Measurements from ENCODE around the gene OR2A14.
"Not testable (repeated sequence)": the region's sequence is repeated elsewhere in the genome, so short reads cannot be mapped to it uniquely, and the experiment has no call there.

OR2A14 gene

DNA sequence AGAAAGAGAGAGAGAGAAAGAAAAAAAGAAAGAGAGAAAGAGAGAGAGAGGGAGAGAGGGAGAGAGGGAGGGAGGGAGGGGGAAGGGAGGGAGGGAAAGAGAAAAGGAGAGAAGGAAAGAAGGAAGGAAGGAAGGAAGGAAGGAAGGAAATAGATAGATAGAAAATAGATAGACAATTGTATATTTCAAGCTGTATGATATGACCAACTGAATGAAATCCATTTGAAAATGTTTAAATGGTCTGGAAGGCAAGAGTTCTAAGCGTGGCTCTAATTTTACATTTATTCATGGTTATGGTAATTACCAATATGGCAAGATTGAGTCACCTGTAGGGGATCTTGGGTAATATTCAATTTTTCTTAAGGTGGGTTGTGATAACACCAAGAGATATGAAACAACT is 35.9 kb downstream of the OR2A14 start:
- DNase-seq = no peak

DNA sequence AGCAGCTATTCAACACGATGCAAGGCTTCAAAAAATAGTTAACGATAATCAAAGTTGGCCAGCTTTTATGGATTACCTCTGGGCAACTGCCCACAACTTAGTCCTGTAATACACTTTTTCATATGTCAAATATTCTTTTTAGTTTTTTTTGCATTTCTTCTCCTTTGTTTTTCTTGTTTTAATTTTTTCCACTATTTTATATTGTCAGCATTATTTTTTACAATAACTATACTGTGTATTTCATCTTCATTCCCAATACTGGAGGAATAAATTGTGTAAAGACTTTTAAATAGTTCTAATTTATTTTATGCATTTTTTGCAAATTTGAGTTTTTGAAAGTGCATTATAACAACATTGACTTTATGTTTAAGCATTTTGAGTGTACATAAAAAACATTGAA is 41.8 kb downstream of the OR2A14 start:
- DNase-seq = no peak

DNA sequence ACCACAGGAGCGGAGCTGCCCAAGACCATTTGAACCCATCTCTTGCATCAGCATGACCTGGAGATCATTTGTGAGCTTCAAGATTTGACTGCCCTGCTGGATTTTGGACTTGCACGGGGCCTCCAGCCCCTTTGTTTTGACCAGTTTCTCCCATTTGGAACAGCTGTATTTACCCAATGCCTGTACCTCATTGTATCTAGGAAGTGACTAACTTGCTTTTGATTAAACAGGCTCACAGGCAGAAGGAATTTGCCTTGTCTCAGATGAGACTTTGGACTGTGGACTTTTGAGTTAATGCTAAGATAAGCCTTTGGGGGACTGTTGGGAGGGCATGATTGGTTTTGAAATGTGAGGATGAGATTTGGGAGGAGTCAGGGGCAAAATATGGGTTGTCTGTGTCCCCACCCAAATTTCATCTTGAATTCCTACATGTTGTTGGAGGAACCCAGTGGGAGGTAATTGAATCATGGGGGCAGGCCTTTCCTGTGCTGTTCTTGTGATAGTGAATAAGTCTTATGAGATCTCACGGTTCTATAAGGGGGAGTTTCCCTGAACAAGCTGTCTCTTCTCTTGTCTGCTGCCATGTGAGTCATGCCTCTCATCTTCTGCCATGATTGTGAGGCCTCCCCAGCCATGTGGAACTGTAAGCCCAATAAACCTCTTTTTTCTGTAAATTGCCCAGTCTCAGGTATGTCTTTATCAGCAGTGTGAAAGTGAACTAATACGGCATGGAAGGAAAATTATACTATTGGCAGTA is 48.8 kb downstream of the OR2A14 start:
- not testable (repeated sequence) for DNase-seq

DNA sequence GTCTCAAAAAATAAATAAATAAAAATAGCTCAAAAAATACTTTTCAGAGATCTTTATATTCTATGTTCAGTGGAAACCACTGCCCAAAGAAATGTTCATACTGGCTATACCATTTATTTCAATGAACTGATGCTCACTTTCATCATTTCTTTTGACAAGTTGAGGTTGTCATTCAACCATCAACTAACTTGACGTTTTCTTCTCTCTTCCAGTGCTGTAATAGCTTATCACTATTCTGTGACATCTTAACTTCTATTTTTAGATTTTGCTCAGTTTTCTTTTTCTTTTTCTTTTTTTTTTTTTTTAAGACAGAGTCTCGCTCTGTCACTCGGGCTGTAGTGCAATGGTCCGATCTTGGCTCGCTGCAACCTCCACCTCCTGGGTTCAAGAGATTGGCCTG is 51.6 kb downstream of the OR2A14 start:
- no peak for DNase-seq

DNA sequence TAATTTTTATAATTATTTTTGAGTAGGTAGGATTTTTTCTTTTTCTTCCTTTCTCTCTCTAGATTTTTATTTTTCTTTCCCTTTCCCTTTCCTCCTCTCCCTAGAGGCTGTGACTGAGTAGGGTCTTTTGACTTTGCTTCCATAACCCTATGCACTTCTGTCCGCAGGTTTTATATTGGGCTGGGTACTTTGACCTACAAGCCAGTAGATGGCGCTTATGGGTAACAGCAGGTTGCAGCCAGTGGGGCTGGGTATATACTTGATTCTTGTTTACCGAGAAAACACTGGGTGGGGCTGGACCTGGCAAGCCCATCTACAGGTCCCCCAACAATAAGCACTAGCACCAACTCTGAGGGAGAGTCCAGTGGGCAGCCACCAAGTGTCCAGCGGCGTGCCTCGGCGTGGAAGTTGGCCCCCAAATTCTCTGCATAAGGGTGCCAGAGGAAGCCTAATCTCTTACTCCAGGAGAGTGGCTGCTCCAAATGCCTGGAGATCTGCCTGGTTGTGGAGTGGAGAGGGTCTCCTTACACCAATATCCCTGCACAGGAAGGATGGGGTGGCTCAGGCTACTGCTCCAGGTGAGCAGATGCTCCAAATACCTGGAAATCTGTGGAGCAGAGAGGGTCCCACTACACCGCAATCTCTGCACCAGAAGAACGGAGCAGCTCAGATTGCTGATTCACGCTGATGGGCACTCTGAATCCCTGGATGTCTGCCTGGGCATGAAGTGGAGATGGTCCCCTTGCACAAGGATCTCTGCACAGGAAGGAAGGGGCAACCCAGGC is 55.6 kb downstream of the OR2A14 start:
- not testable (repeated sequence) for DNase-seq

DNA sequence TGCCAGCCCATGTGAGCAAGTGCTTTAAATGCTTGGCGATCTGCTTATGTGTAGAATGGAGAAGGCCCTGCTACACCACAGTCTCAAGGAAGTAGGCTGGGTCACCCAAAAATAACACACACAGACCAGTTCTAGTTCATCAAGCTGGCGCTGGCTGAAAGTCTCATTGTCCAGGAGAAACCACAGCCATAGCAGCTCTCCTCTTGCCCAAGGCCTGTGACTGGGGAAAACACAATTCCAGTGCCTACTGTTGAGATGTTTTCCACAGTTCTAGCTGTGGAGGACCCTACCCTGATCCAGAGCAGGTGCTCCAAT is 56.1 kb downstream of the OR2A14 start:
- DNase-seq = not testable (repeated sequence)

Data from stimulated activated CD8-positive, alpha-beta memory T cell treated with anti-CD3 and anti-CD28 coated beads, Interleukin-4, amount 100 ng/mL, for 48 hours (primary cell).